ENCODE measurements around the gene SF3A1.
"Not testable (repeated sequence)": the region's sequence is repeated elsewhere in the genome, so short reads cannot be mapped to it uniquely, and the experiment has no call there.

Gene SF3A1, protein sequence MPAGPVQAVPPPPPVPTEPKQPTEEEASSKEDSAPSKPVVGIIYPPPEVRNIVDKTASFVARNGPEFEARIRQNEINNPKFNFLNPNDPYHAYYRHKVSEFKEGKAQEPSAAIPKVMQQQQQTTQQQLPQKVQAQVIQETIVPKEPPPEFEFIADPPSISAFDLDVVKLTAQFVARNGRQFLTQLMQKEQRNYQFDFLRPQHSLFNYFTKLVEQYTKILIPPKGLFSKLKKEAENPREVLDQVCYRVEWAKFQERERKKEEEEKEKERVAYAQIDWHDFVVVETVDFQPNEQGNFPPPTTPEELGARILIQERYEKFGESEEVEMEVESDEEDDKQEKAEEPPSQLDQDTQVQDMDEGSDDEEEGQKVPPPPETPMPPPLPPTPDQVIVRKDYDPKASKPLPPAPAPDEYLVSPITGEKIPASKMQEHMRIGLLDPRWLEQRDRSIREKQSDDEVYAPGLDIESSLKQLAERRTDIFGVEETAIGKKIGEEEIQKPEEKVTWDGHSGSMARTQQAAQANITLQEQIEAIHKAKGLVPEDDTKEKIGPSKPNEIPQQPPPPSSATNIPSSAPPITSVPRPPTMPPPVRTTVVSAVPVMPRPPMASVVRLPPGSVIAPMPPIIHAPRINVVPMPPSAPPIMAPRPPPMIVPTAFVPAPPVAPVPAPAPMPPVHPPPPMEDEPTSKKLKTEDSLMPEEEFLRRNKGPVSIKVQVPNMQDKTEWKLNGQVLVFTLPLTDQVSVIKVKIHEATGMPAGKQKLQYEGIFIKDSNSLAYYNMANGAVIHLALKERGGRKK

DNA sequence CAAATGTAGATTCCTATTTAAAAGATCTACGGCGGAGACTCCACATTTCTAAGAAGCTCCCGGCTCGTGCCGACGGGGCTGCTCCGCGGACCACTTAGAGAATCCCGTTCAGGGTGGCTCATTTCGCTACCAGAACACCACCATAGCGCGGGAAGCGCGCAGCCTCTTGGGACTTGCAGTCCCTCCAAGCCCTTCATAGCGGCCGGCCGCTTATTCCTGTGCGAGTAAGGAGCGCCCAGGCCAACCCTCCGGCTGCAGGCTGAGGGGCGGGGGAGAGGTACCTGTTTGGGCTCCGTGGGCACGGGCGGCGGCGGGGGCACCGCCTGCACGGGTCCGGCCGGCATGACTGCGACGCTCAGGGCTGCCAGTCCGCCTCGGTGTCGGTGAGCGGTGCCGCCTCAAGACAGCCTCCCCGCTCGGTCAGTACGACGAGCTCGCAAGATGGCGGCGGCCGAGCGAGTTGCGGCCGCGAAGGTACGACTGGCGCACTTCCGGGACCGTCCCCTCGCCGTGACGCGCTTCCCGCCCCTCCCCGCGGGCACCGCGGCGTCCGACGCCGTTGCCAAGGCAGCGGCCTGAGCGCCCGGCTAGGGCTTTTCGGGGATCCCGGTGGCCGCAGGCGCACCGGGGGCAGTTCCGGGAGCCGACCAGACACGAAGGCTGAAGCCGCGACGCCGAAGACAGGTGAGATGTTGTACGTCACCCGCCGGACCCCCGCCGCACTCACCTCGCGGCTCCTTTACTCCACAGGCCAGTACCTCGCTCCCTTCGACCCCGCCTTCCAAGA lies at the start of gene SF3A1, which contains the start of gene CCDC157:
SF3A1 (minus strand) TSS at position 446 of the 787 bp plus-strand sequence; CDS start at position 344, 102 bp downstream.
CCDC157 (plus strand) TSS at position 559 of the 787 bp plus-strand sequence. CDS start 8,994 bp downstream, outside the sequence.
- TF ChIP-seq, protein P1, sequence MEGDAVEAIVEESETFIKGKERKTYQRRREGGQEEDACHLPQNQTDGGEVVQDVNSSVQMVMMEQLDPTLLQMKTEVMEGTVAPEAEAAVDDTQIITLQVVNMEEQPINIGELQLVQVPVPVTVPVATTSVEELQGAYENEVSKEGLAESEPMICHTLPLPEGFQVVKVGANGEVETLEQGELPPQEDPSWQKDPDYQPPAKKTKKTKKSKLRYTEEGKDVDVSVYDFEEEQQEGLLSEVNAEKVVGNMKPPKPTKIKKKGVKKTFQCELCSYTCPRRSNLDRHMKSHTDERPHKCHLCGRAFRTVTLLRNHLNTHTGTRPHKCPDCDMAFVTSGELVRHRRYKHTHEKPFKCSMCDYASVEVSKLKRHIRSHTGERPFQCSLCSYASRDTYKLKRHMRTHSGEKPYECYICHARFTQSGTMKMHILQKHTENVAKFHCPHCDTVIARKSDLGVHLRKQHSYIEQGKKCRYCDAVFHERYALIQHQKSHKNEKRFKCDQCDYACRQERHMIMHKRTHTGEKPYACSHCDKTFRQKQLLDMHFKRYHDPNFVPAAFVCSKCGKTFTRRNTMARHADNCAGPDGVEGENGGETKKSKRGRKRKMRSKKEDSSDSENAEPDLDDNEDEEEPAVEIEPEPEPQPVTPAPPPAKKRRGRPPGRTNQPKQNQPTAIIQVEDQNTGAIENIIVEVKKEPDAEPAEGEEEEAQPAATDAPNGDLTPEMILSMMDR (IDR thresholded peaks at IDR 0.05; ENCODE audit: control insufficient read depth, extremely low read depth, insufficient read depth) = no peak
- DNase-seq (ENCODE audit: low read depth) = peak; percentile 66
- H3K4me3 ChIP-seq (ENCODE audit: low read depth, low read length) = peak within 1 kb of the TSS; percentile 76

DNA sequence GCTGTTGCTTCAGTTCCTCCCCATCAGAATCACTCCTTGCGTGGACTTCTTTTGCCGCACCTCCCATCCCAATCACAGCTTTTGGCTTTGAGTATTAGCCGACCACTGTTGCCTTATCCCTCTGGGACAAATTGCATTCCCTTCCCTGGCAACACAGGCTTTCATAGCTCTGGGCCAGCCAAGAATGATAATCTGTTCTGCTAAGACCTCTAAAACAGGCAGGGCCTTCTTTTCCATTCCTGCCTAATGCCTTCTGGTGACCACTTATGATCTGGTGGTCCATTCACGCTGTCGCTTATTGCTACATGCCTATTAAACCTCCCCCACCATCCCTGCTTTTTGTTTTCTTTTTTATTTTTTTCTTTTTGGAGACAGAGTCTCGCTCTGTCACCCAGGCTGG lies 49.7 kb upstream of the SF3A1 start:
- TF ChIP-seq, protein P1 (IDR thresholded peaks at IDR 0.05; ENCODE audit: control insufficient read depth, extremely low read depth, insufficient read depth) = no peak
- no peak for DNase-seq (ENCODE audit: low read depth)
- H3K4me3 ChIP-seq (ENCODE audit: low read depth, low read length) = no peak overlapping the region

DNA sequence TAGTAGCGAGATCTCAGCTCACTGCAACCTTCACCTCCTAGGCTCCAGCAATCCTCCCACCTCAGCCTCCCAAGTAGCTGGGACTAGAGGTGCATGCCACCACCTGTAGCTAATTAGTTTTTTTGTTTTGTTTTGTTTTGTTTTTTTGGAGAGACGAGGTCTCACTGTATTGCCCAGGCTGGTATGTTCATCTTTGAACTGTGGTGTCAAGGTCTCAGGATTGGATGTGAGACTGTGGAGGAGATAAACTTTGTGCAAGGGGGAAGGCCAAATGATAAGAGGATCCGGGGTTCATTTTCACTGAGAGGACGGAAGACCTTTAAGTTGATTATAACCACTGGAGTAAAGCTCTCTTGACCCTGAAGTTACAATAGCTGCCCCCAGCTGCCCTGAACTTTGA lies 49.0 kb upstream of the SF3A1 start:
- TF ChIP-seq, protein P1 (IDR thresholded peaks at IDR 0.05; ENCODE audit: control insufficient read depth, extremely low read depth, insufficient read depth) = no peak
- DNase-seq (ENCODE audit: low read depth) = no peak
- H3K4me3 ChIP-seq (ENCODE audit: low read depth, low read length) = no peak overlapping the region

DNA sequence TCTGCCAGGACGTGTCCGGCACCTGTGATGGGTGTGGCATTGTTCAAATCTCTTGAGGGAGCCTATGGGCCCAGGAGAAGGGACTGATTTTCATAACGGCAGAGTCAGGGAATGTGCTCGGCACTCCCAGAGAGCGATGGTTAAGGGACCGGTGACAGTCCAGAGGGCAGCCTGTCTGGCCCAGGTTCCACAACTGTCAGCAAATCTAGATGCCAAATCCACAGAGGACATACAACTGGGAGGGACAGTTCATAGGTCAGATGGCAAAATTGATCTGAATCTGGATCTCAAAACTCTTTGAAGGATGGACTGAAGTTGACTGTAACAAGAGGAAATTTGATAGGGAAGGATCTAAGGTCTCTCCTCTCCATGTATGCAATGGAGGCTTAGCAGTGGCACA lies 47.6 kb upstream of the SF3A1 start:
- TF ChIP-seq, protein P1 (IDR thresholded peaks at IDR 0.05; ENCODE audit: control insufficient read depth, extremely low read depth, insufficient read depth) = no peak
- DNase-seq (ENCODE audit: low read depth) = no peak
- H3K4me3 ChIP-seq (ENCODE audit: low read depth, low read length) = no peak overlapping the region

DNA sequence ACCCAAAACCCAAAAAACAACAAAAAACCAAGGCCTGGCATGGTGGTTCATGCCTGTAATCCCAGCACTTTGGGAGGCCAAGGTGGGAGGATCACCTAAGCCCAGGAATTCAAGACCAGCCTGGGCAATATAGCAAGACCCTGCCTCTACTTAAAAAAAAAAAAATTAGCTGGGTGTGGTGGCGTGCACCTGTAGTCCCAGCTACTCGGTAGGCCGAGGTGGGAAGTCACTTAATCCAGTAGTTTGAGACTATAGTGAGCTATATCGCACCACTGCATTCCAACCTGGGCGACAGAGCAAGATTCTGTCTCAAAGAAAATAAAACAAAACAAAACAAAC lies 46.0 kb upstream of the SF3A1 start:
- DNase-seq (ENCODE audit: low read depth); H3K4me3 ChIP-seq (ENCODE audit: low read depth, low read length): not testable (repeated sequence)

DNA sequence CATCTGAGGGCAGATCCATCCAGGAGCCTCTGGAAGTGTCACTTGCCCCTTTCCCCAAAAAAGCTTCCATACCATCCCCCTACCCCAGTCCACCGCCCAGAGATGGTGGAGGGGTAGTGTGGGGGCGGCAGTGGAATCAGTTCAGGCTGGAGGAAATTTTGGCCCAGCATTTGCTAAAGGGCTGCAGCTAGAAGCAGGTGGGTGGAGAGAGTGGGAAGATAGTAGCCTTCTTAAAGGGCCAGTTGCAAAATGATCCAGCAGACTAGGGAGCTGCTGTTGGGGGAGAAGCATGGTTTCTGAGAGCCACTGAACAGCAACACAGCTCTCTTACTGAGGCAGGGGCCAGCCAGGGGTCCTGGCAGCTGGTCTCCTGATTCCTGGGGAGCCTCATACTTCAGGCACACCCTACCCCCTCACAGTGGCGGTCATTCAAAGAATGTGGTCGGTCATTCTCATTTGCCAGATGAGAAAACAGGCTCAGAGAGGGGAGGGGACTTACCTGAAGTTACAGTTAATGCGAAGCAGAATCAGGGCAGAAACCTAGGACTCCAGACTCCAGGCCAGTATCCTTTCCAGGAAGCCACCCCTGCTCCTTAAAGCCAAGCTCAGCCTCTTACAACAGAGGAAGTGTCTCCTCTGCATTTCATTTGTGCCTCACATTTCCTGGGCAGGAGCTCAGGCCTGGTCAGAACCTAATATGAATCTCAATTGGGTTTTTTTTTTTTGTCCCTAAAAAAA lies 45.5 kb upstream of the SF3A1 start:
- TF ChIP-seq, protein P1 (IDR thresholded peaks at IDR 0.05; ENCODE audit: control insufficient read depth, extremely low read depth, insufficient read depth) = no peak
- no peak for DNase-seq (ENCODE audit: low read depth)
- H3K4me3 ChIP-seq (ENCODE audit: low read depth, low read length) = no peak overlapping the region

DNA sequence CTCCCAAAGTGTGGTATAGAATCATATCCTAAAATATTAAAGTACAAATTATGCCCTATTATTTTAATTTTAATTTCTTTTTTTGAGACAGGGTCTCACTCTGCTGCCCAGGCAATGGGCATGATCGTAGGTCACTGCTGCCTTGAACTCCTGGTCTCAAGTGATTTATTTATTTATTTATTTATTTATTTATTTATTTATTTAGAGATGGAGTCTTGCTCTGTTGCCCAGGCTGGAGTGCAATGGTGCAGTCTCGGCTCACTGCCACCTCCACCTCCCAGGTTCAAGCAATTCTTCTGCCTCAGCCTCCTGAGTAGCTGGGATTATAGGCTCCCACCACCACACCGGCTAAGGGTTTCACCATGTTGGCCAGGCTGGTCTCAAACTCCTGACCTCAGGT lies 44.3 kb upstream of the SF3A1 start:
- not testable (repeated sequence) for H3K4me3 ChIP-seq (ENCODE audit: low read depth, low read length); DNase-seq (ENCODE audit: low read depth)

Data from LNCaP clone FGC (cell line).